ENCODE data around the gene DMRTB1.

DNA sequence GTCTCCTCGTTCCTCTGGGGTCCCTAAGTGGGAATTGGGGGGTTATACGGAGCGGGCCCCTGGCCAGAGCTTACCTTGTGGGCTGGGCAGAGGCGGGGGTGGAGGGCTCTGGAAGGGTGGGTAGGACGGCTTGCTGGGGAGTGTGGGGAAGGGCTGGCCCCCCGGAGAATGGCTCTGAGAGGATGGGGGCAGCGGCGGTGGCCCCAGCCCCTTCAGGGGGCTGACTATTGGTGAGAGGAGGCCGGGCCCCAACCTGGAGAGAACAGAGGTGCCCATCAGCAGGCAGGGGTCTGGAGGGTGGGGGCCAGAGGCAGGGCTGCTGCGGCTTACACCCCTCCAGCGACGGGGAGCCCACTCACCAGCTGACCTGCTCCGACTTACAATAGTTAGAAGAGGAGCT, 50.6 kb downstream of the DMRTB1 start:
- TF ChIP-seq, protein P1, sequence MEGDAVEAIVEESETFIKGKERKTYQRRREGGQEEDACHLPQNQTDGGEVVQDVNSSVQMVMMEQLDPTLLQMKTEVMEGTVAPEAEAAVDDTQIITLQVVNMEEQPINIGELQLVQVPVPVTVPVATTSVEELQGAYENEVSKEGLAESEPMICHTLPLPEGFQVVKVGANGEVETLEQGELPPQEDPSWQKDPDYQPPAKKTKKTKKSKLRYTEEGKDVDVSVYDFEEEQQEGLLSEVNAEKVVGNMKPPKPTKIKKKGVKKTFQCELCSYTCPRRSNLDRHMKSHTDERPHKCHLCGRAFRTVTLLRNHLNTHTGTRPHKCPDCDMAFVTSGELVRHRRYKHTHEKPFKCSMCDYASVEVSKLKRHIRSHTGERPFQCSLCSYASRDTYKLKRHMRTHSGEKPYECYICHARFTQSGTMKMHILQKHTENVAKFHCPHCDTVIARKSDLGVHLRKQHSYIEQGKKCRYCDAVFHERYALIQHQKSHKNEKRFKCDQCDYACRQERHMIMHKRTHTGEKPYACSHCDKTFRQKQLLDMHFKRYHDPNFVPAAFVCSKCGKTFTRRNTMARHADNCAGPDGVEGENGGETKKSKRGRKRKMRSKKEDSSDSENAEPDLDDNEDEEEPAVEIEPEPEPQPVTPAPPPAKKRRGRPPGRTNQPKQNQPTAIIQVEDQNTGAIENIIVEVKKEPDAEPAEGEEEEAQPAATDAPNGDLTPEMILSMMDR (conservative IDR thresholded peaks at IDR 0.05 in 1 of 2, IDR thresholded peaks at IDR 0.05 in 1 of 2; ENCODE audit: extremely low read depth in 1 of 2, insufficient read depth in 1 of 2, low read depth in 1 of 2, low read length in 2 of 2) = no peak
- TF ChIP-seq EZH2 (IDR thresholded peaks at IDR 0.05; ENCODE audit: borderline replicate concordance, low read length) = no peak

Measured in mammary epithelial cell (primary cell).